HG03060 (cell line): ENCODE data around the gene HCRTR1.

ENCODE experiments used
- ATAC-seq: cut with Tn5 transposase; IDR thresholded peaks from one replicate; pipeline ENCODE4 v1.9.1; 2021; ENCODE audit warnings: low read depth, moderate number of reproducible peaks; ENCODE audit not compliant: unreplicated experiment

HCRTR1 gene

DNA sequence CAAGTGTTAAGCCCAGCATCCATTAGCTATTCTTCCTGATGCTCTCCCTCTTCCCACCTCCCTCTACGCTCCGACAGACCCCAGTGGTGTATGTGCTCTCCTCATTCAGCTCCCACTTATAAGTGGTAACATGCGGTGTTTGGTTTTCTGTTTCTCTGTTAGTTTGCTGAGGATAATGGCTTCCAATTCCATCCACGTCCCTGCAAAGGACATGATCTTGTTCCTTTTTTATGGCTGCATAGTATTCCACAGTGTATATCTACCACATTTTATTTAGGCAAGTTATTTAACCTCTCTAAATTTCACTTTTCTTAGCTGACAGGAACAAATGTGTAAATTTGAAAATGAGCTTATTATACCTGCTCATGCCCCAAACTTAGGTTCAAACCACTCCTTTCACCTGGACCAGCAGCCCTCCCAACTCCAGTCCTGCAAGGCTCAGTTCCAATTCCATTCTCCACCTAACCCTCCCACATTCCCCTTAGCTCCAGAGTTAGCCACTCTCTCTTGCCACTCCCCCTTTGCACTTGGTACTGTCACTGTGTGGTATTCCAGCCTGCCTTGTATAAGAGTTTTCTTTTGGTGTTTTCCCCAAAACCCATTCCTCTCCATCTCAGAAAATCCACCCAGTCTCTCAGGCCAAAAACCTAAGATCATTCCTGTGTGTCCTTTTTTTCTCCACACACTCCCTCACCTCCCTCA, 28.9 kb downstream of the HCRTR1 start:
- no peak for ATAC-seq

DNA sequence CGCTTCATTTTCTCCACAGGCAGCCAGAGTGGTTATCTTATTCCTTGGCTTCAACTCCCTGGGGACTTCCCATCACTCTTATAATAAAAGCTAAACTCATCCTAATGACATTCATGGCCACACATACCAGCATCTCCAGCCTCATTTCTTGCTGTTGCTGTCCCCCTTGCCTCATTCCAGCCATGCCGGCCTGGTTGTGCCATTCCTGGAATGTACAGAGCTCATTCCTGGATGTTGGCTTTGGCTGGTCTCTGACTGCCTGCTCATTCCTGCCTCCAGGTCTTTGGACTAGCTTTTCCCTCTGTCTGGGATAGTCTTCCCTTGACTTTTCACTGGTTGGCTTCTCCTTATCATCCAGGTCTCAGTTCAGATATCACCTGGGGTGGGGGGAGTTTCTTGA, 29.6 kb downstream of the HCRTR1 start:
- no peak for ATAC-seq

DNA sequence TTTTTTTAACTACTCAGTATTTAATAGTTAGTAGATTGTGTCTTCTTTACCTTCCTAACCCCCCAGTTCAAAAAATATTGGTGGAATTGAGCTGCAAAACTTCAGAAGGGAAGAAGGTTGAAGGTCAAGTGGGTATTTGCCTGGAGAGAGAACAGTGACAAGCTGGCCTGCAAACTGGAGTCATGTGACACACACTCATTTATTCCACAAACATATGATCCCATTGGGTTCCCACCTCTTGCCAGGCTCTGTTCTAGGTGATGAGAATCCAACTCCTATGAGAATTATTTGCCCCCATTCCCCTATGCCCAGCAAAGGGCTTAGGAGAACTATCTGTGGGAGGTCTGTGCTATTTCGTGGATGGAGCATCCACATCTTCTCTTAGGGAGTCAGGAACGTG, 30.7 kb downstream of the HCRTR1 start:
- no peak for ATAC-seq

DNA sequence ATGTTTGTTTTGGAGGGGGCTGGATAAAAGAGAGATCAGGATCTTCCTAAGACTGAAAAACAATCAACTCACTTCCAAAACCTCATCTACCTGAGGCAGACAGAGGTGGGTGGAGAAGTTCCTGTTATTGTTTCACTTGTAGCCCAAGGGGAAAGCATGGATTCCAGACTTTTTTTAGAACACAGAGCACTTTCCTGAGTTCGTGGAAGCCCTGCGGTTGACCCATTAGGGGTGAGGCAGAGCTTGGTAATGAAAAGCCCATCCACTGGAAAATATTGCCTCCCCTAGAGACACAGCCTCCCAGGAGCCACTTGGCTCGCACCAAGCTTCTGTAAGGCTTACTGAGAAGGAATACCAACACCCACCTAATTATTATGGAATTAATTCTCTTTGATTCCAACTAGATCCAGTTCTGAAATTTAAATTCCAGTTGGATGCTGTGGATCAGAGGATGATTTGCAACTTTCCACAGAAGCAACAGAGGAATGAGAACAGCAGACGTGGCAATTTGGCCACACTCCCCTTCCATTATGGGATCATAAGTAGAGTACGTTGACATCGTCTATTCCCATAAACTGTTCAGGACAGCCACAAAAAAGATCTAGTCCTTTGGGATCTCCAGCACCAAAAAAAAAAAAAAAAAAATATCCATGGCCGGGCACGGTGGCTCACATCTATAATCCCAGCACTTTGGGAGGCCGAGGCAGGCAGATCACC, 31.3 kb downstream of the HCRTR1 start:
- ATAC-seq, result no peak

DNA sequence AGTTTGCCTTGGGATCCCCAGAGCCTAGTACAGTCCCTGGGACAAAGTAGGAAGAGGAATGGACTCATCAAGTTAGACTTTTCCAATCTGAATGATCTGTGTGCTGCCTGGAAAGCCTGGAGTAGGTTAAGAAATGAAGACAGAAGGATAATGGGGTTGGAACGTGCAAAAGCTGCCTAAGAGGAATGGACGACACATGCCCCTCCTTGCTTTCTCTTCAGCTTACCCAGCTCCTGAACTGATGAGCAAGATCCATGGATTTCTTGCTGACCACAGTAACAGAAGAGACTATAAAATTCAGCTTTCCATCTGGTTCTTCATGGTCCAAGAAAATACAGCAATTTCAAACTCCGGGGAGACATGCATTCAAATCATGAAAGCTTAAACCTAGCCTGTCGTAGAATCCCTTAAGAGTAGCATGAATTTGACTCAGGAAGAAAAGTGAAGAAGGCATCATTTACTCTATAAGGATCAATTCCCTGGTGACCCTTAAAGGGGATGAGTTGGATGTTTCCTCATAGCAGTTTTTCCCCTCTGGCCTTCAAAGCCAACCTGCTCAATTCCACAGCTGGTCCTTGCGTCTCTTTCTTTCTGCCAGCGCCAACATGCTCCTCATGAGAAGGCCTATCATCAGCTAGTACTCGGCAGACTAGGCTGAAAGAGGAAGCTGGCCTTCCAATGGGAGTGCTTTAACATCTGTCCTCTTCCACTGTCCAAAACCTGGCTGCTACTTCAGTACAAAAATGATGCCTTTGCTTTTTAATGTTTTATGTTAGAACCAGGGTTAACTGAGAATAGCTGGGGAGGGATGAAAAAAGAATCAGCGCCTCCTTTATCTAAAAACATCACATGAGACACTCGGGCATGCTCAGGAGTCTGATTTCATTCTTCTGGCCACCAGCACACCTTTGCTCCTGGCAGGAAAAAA, 32.9 kb downstream of the HCRTR1 start:
- no peak for ATAC-seq

DNA sequence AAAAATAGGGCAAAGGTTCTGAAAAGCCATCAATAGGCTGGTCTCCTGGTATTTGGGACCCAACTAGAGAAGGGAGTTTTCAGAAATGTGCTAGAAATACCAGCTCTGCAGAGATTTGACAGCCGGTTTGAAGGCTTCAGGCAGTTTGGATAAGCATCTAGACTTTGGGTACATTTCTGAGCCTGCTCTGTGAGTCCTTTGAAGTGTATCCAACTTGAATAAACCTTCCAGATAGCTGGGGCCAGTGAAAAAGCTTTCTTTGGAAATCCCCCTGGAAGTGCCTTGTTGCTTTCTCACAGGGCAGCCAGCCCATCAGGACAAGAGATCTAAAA, 33.6 kb downstream of the HCRTR1 start:
- no peak for ATAC-seq

DNA sequence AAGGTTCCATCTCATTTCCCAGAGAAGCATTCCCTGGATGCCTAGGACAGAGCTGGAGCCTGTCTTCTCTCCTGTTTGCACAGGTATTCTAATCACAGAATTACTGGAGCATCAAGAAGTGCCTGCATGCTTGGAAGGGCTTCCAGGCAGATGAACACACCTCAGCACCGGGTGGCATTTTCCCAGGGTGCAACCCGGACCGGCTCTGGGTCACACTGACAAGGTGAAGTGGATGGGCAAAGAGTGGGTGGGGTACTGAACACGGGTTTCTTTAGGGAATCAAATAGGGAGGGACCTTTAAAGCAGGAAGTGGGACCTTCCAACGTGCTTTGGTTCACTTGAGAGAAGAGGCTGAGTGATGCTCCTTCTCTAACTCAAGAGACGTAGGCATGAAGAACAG, 34.3 kb downstream of the HCRTR1 start:
- ATAC-seq, result no peak

DNA sequence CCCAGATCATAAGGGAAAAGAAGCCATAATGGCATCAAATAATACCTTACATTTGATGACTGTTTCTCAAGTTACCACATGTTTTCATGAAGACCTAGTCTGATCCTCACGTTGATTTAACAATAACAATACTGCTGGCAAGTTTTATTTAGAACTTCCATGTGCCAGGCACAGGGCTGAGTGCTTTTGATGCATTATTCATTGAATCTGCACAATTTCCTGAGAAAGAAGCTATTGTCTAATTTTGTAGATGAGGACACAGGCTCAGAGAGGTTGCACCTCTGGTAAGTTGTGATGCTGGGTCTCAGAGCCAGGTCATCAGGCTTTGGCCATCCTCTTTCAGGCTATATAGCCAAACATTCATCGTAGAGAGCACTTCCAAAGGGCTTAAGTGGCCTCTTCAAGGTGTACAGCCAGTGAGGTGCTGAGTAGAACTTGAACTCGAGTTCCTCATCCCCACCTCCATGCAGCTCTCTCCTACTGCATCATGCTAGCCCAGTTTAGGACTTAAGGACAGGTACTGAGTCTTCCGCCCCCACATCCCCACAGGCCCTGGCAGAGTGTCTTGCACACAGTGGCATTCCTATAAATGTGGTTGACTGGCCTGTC, 35.5 kb downstream of the HCRTR1 start:
- no peak for ATAC-seq

DNA sequence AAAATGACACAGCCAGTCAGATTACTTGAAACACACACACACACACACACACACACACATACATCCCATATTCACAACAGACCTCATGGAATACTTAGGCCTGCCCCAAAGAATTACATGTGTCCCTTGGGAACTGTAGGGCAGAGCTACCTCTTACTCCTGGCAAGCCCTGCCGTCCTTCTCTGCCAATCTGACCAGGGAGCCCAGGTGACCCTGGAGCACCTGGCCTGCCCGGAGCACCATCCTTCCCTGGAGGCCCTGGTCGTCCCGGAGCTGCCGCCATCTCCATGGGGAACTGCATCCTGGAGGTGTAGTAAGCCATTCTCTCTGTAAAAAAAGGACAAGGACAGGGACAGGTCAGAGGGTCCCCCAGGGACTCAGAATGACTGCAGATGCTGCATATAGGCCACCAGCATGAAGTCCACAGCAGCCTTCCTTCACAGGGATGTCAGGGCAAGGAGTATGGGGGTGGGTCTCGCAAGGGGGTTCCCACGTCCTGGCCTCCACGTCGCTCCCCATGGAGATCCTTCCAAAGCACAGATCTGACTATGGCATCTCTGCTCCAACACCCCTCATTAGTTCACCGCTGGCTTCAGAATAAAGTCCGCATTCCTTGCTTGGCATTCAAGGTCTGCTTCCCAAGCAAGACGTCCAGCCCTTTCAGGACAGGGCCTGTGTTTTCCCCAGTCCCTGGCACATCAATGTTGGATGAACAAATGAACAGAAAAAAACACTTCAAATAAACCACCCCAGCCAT, 36.4 kb downstream of the HCRTR1 start:
- ATAC-seq, result no peak

DNA sequence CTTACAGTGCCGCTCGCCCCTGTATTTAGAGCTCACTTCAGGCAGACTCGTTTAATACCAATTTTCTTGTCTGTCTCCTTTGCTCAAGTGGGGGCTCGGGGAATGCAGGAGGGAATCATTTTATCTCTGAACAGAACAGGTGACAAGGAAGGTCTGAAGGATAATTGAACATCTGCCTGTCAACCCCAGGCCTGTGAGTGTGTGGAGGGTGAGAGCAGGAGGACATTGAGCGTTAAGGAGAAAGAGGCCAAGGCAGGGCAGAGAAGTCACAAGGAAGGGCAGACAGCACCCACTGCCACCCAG, 36.9 kb downstream of the HCRTR1 start:
- no peak for ATAC-seq

DNA sequence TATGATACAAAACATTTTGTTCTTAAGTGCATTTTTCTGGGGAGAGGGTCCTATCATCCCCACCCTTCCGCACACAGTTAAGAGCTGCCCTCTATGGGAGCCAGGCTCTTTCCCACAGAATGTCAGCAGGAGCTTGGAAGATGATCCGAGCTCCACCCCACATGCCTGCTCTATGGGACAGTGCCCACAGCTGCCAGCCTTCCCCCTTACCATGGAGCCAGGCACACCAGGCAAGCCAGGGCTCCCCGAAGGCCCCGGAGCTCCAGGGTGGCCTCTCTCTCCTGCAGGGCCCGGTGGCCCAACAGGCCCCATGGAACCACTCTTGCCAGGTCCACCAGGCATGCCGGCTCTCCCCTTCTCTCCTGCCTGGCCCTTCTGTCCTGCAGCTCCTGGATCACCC, 37.6 kb downstream of the HCRTR1 start:
- no peak for ATAC-seq

DNA sequence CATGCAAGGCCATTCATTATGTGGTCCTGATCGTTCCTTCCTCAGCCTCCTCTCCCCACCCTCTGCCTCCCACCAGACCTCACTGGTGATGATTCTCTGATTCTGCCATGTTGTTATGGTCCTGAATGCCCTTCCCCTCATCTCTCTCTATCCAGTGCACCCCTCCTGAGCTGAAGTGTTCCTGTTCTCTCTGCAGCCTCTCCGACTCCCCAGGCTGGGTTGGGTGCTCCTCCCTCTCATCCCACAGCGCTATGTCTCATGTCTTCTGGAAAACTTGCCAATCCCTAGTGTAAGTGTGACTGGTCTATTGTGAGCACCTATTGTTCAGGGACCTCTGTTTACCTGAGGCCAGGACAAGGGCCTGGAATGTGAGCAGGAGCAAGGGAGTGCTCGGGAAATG, 38.3 kb downstream of the HCRTR1 start:
- ATAC-seq, result no peak

DNA sequence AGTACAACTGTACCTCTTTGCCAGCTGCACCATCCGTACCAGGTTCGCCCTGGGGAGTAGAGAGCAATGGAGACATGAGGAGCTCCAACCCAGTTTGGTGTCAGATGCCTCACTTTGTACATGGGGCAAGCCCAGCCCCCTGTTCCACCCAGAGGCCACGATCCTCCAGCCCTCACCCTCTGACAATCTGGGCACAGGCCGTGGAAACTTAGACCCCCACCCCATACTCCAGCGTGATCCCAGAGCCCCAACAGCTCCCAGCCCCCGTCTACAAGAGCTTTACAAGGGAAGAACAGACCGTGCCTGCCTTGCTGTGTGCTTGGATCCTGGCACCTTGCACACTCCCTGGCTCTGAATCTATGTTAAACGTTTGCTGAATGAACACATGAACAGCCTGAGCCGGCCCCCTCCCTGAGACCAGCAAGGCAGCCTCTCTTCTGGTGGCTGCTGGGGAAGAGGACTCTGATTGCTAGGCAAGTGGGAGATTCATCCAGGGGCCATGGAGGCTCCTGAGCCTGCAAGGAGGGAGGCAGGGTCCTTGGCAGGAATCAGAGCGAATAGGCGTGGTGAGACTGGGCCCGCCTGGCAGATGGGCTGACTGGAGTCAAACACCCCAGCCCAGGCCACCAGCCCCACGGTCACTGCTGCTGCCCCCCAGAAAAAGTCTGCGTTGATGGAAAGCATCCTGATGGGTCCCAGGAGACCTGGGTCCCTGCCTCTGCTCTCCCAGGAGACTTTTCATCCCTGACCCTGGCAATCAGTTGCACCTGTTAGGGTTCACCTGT, 39.7 kb downstream of the HCRTR1 start:
- ATAC-seq, result no peak

DNA sequence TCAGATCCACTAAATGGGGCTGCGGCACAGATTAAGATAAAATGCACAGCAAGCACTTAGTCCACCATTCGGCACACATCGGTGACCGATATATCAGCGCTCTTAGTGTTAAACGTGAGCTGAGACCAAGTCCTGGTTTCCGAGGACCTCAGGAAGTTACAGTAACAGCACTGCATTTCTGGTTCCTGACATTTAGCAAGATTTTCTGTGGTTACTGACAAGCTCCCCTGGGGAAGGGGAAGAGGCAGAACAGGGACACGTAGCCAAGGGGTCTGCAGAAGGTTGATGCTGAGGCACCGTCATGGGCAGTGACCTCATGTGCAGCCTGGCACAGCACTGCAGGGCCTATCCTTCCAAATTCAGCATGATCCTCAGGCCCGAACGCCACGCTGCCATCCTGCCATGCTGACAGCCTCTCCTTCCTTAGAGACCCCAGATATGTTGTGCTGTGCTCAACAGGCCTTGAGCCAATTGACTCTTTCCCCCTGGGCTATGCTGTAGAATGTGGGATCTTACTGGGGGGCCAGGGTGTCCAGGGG, 40.6 kb downstream of the HCRTR1 start:
- ATAC-seq, result no peak

DNA sequence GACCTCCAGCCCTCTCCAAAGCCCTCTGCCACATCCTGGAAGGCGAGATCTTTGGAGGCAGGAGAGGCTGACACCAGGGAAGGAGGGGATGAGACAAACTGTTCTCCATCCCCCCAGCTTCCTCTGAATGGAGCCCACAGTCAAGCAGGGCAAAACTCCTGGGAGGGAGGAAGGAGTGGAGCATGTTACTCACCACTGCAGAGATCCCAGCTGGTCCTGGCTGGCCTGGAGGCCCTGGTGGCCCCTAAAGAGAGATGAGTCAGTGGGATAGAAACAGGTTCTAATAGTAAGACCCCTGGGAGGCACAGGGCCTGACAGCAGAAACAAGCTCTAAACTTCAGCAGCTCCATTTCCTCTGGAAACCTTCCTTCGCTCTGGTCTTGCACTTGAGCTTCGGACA, 41.2 kb downstream of the HCRTR1 start:
- ATAC-seq, result no peak

DNA sequence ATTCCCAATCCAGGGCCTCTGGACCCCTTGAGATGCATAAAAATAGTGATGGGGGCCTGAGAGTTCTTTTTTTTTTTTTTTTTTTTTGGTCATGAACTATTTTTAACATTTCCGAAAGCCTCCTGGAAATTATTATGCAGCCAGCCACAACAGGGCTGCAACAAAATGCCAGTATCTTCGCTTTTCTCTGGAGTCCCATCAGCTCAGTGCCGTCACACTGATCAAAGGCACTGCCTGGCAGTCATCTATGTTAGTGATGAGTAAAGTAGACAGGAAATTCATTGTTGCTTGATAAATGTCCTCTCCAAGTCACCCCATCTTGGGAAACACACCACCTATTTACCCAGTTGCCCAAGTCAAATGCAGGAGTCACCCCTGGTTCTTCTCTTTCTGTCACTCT, 42.4 kb downstream of the HCRTR1 start:
- ATAC-seq, result no peak

DNA sequence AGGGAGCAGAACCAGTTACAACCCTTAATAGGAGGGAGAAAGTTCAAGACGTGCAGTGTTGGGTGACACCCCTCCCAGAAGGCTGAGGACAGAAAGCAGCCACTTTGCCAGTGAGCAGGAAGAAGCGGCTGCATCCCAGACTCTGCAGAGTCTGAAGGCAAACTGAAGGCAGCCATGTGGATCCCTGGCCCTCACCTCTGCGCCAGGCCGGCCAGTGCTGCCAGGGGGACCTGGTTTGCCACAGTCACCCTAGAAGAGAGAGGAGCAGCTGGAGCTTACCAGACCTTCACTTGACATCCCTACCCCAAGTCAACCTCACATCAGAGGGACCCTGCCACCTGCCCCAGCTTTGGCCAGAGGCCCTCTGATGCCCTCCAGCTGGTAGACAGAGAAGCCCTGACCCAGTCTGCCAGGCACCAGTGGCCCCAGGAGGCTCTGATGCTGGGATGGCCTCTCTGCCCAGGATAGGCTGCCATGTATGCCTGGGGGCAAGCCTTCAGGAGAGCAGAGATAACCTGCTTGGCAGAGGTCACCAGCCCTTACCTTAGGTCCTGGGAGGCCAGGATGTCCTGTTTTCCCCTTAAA, 43.5 kb downstream of the HCRTR1 start:
- no peak for ATAC-seq

DNA sequence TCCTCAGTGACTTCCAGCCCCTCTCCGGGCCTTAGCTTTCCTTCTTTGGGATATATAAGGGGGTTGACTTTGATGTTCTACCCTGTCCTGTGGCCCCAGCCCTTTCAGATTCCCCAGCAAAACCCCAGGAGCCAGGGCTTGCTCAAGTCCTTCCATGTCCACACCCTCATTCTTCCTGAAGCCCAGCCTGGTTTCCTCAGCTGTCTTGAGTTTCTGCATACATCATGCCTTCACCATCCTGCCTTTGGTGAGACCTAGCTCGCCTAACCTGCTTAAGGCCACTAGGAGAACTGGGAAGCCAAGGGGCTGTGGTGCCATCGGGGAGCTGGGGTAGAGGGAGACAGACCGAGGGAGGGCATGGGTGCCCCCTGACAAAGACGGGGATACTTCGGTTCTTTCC, 44.4 kb downstream of the HCRTR1 start:
- ATAC-seq, result no peak

DNA sequence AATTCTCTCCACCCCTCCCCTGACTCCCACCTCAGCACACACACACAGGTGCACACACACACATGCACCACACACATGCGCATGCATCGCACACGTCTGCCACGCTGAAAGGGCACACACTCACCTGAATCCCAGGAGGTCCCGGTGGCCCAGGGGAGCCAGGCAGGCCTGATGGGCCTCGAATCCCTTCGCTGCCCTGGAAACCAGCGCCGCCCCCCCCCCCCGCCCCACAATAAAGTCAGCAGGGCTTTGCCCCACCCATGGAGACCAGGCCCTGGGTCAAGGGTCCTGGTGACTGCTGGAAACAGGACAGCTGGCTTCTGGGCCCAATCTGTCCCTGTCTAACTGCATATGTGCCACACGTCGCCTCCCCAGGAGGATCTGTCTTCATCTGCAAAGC, 45.0 kb downstream of the HCRTR1 start:
- ATAC-seq, result no peak
